HG03108 (cell line): ENCODE measurements around the gene GPR179.

ENCODE experiments used
- ATAC-seq: cut with Tn5 transposase; IDR thresholded peaks from one replicate; pipeline ENCODE4 v1.9.1; 2021; ENCODE audit warnings: moderate library complexity; ENCODE audit not compliant: unreplicated experiment

Gene GPR179

DNA sequence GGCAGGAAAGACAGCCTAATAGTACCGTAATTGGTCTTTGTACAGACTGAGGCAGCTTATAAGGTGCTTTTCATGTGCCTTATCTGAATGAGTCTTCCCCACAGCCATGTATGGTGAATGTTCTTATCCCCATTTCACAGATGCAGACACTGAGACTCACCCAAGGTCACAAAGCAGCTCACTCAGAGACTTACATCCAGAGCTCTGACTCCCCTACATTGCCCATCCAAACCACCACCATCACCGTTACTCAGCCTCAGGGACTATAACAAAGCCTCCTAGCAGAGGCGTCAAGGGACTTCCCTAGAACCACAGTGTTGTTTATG is 627 bp upstream of the GPR179 start:
- ATAC-seq: no peak

DNA sequence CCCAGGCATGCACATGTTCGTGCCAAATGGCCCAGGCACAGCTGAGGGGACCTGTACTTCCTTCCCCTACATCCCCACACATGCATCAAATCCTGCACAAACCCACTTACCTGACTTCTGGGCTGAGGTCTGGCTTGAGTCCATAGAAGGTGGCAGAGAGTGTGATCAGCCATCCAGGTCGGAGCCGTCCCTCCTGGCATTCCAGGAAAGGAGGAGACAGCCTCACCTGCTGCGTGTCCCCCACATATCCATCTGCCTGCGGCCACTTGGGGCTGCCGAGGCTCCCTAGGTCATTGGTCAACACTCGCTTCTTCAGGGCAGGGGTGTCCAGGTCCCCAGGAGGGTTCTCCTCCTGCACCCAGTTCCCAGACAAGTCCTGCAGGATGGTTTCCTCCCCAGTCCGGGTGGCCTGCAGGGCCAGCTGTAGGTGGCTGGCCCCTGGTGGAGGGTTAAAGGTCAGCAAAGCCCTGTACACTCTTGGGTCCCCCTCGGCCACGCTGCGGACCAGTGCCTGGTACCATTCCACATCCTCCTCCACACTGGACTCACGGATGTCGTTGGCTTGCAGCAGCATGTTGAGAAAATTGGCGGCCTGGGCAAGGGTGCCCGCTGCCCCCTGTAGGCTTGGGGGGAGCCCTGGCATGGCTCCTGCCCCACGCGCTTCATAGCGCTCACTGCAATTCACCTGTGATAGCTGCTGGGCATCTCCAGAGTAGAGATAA is 709 bp downstream of the GPR179 start:
- no peak for ATAC-seq

DNA sequence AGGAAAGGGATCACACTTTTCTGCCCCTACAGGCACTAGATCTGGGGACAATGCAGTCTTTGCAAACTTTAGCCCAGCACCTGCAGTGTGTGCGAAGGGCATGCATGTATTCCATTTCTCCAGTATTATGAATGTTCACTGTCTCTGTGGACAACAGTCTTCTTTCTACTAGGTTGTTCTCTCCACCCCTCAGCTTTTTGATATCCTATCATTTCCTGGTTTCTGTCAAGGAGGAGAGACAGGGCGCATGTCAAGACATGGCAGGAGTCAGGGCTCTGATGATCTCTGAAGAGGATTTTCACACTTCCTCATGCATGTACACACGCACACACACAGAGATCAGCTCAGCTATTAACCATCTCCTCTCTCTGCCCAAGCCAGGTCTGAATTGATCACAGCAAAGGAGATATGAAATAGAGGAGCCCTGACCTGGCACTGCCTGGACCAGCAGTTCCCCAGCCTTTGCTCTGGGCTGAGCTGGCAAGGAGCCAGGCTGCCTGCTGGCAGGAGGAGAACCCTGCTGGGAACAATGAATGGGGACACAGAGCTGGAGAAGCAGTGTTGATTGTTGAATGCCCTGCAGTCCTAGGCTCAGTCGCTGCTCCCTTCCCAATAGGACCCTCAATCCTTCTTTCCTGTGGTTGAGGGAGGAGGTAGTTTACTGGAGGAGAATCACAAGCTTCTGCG is 2.6 kb downstream of the GPR179 start:
- ATAC-seq: no peak

DNA sequence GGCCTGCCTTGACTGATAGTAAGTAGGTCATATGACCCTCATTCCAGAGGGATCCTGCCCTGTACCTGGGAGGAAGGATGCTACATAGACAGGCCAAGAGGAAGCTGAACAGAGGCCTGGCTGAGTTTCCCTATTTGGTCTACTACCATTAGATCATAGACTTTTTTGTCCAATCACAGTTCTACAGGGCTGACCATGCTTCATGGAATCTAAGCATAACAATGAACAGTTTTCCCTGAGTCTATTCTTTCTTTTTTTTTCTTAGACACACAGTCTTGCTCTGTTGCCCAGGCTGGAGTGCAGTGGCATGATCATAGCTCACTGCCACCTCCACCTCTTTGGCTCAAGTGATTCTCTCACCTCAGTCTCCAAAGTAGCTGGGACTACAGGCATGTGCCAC is 3.9 kb downstream of the GPR179 start:
- ATAC-seq: no peak

DNA sequence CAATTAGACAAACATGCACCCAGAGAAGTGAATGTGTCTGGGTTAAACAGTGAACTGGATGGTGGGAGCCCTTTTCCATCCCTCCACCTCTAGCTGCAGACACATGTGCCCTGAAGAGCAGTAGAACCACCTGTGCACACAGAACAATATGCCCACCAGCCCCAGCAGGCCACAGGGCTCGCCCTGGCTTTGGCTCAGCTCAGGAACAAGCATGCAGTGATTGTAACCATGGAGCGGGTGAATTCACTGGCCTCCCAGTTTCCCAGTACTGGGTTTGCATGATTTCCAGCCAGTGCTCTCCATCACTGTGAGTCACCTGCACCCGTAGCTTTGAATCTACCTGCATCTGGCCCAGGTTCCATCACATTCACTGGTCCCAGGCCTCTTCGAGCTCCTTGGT is 5.2 kb downstream of the GPR179 start:
- no peak for ATAC-seq

DNA sequence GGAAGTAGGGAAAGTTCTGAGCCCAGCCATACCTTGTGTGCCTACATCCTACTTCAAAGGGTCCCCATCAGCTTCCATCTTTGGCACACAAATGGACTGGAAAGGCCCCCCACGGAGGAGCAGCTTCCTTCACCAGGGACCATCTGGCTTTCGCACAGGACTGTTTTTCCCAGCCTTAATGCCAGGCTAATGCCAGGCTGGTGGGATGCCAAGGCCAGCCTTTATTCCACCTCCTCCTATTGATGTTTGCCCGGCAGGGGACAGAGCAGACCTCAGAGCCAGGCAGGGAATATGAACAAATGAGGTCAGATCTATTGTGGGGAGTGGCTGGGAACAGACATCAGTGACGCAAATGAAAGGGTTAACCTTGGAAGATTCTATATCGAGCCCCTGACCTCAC is 5.7 kb downstream of the GPR179 start:
- no peak for ATAC-seq

DNA sequence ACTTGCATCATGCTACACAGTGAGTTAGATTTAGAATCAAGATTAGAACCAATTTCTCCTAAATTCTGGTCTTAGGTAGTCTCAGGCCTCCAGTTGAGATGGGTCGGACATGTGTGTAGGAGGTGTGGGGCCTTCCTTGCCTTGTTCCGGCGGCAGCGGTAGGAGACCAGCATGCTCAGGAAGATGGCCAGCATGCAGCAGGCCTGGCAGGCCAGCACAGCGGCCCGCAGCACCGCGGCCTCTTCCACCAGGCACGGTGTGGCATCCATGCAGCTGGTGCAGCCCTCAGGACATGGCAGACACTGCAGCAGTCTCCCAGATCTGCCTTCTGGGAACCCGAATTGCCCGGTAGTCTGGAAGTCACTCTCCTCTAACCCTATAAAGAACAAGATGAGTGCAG is 6.9 kb downstream of the GPR179 start:
- ATAC-seq: no peak

DNA sequence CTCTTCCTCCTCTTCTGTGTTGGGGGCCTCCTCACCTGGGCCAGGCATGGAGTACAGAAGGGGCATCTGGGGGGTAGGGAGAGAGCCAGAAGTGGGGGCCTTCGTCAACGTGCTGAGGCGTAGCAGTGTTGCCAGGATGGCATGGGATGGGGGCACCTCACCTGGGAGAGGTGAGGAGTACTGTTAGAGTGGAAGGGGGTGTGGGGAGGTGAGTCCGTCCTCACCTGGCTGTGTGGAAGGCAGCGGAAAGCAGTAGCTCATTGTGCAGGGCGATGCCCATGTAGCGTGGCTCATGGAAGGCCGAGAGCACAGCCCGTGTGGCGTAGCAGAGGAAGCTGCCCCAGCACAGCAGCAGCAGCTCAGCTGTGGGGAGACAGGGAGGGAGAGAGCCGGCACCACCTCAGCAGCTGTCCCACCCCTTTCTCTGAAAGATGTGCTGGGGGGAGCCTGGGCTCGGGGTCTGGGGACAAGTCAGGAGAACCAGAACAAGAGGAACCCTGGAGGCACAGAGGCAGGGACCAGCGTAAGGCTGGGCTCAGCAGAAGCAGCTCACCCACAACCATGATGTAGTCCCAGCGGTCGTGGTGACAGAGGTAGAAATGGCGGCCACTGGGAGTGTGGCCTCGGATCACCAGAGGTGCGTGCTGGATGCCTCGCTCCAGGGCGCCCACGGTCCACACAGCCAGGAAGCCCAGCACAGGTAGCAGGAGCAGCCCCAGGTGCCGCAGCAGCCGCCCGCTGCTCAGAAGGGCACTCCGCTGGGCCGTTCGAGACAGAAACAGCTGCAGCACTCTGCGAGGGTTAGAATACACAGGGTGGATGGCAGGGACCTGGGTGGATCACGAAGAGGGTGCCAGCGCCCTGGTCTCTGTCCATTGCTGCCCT is 9.0 kb downstream of the GPR179 start:
- ATAC-seq: no peak

DNA sequence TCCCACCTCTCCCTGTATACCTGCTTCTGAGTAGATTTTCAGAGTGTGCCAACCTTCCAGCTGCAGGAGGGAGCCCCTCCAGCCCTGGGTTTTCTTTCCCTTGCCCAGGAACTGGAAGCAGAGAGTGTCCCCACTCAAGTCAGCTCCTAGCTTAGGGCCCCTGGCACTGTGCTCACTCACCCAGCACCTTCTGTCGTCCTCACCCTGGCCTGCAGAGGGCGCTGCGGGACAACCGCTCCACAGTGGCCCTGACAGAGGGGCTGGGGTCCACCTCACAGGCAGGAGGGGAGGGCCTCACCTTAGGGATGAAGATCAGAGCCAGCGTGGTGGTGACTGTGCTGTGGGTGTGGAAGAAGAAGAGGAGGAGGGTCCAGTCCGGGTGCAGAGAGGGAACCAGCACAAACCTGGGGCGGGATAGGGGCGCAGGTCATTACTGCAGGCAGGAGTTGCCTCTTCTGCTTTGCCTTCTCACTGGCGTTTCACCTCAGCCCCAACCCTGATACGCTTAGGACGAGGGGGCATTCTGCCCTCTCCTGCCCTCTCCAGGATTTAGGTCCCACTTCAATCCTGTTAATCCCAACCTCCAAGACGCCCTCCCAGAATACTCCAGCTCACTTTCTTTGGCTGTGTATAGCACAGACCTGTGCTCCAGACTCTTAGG is 10.0 kb downstream of the GPR179 start:
- ATAC-seq: no peak

DNA sequence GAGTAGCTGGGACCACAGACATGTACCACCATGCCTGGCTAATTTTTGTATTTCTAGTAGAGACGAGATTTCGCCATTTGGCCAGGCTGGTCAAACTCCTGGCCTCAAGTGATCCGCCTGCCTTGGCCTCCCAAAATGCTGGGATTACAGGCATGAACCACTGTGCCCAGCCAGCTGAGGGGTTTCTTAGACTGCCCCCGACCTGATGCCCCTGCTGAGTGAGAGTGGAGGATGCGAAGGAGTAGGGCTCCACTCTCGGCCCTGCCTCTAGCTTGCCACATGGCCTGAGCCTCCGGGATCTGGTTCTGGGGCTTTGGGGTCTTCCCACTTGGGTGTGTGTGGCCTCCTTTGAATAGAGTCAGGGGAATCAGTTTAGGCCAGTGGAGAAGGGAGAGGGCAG is 11.0 kb downstream of the GPR179 start:
- no peak for ATAC-seq

DNA sequence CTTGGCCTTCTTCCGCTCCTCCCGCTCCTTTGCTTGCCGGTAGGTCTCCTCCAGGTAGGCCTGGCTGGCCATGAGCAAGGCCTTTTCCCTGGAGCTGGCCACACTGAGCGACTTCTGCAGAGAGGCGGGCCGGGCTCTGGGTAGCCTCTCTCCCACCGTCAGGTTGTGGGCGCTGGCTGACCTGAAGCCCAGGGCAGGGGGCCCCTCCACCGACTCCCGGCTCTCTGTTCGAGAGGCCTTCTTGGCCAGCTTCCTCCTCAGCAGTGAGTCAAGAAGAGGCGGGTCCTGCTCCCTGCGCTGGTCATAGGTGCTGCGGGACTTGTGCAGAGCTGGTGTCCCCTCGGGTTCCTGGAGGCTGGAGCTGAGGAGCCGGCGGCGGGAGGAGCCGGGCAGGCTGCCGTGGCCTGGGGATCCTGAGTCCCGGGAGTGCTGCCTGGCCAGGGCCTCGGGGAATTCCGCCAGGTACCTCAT is 12.8 kb downstream of the GPR179 start:
- no peak for ATAC-seq

DNA sequence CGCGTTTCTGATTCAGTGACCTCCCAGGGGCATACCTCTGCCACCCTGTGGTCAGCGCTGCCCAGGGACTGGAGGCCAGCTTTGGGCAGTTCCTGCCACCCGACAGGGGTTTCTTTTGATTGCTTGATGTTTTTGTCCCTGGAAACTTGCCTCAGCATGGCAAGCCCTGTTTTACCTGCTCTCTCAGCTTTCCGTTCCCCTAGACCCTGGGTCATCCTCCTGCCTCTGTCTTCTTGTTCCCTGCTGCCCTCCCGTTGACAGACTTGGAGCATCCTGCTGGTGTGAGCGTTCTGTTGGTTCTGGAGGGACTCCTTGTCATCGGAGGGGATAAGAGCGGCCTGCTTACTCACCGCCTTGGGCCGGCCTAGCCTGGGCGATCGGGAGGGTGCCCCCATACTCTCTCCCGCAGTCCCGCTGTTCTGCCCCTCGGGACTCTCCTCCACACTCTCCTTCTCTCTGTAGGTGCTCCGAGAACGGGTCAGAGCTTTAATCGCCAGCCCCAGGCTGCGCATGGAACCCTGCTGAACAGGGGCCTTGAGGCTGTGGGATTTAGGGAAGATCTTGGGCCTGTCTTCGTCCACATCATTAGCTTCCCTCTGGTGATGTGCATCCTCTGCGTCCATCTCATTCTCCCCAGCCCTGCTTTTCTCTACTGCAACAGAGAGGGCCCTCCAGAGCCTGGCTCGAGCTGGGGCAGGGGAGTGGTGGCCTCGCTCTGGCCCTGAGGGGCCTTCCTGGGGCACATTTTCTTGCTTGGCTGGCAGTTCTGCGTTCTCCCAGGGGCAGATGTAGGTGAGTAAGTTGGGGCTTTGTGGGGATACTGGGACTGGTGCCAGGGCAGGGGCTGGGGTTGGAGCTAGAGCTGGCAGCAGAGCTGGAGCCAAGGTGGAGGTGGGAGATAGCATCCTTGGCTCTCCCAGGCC is 13.7 kb downstream of the GPR179 start:
- no peak for ATAC-seq

DNA sequence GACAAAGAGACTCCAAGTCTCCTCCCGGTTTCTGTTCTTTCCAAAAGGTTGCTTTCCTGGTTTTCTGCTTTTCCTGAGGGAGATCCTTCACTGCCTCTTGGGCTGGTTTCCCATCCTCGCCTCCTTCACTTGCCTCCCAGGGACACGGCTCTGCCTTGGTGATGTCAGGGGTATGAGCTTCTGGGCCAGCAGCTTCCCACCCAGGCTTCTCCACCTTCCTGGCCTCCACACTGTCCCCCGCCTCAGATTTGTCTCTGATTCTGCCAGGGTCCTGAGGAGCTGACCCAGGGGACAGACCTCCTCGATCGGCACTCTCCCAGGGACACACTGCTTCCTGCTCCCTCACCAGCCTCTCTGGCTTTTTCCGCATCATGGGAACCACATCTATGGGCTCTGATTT is 14.5 kb downstream of the GPR179 start:
- ATAC-seq: no peak

DNA sequence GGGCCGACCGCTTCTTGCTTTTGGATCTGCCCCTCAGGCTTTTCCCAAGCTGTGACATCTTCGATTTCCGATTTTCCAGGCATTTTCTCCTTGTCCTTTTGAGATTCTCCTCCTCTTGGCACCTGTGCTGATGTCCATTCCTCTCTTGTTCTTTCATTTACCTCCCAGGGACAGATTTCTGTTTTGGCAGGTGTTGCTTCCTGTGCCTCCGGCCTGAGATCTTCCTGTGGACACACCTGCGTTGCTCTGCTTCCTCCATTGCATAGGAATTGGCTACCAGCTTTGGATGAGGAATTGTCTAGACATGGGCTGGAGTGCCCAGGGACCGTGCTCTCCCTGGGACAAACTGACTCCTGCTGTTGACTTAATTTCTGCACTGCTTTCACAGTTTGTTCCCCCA is 15.1 kb downstream of the GPR179 start:
- ATAC-seq: no peak

DNA sequence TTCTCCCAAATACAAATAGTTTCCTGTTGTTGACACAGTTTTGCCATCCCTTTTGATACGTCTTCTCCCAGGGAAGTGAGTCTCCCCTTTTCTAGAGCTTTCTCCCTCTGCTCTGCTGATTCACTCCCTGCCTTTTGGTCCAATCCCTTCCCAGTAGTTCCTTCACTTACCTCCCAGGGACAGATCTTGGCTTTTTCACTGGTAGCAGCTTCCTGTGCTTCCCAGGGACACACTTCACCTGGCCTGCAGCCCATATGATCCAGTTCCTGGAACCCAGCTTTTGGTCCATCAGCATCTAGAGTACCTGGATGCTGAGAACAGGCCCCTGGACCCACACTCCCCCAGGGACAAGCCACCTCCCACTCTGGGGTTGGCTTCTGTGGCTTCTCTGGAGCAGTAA is 15.8 kb downstream of the GPR179 start:
- no peak for ATAC-seq

DNA sequence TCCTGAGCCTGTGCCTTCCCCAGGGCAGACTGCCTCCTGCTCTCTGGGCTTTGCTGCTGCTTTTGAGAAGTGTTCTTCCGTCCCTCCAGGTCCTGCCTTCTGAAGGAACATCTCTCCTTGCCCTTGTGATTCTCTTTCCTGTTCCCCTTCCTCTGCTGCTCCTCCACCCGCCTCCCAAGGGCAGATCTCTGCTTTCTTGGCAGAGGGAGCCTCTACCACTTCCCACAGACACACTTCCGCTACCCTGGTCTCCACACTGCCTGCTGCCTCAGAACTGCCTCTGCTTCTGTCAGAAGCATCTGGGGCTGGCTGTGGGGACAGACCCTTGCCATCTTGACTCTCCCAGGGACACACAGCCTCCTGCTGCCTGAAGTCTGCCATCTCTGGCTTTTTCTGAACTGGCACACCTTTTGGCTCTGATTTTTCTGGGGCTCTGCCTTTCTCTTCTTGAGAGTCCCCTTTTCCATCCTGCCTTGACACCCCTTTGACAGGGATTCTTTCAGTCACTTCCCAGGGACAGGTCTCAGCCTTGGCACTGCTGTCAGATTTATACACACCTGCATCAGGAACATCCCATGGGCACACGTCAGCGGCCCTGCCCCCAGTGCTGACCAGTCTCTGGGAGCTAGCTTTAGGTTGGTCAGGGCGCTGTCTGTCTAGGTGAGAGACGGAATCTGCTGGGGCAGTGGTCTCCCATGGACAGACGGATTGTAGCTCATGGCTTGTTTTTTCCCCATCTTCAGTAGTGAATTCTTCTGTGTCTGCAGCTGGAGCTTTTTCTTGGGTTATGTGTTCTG is 16.6 kb downstream of the GPR179 start:
- no peak for ATAC-seq

DNA sequence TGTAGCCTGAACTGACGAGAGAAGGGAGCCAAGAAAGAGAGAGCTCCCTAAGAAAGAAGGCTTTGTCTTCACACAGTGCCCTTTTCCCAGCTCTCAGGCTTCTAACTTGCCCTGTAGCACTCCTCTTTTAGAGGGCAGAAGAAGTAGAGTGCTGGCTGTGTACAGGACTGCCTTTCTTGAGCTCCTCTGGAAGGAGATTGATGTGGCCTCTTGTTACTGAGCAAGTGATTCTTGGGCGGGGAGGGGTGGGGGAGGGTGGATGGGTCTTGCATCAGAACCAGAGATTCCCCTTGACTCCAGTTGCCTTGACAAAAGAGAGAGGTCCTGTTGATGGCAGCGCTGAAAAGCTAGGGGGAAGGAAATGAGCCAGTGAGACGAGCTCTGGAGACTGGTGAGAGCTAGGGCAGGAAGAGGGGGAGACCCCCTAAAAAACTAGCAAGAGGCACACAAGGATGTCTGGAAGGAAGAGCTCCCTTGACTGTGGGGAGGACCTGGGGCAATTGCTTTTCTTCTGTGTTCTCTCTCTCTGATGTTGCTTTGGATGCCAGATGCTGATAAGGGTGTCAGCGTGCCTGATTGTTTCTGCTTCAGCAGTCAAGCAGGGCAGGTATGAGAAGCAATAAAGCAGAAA is 18.4 kb downstream of the GPR179 start:
- no peak for ATAC-seq

DNA sequence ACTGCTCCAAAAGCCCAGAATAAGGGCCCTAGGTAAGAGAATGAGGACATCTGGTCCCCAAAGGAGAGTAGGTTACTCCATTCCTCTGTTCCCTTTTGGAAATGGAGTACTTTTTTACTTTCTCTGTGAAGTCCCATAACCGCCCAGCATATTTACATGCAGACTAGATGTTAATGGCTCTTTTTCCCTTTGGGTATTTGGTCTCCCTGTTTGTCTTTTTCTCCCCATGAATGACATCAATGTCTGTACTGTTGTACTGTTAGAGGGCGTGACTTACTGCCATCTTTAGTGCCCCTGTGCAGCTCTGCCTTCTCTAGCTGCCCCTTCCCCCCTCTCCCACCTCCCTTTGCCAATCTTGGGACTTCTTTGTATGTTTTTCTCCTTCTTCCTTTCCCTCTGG is 19.0 kb downstream of the GPR179 start:
- ATAC-seq: no peak

DNA sequence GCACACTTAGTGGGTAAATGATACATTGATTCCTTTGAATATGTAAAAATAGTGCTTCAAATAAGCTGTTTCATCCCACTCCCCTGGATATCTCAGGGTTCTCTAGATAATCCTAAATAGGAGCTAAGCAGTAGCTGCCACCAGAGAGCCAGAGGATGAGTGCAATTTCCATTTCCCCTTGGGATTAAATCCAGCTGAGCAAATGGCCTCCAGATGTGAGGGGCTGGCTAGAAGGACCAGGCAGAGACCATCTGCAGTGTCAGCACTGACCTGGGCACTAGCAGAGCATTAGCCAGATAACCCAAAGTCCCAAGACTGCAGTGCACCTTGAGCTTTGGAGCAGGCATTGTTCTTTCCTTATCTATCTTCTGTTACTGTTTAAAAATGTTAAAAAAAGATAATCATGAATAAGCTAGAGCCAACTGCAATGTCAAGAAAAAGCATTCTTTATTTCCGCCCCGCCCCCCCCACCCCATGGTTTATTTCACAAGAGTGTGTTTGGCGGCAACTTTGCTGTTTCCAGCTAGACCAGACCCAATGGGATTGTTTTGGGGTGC is 19.5 kb downstream of the GPR179 start:
- no peak for ATAC-seq
